Measurements from ENCODE around the gene FBXW9. TPM values are rescaled to one million over a fixed set of nuclear protein-coding genes. Genes with fewer than 3 reads are reported as not detected.
A peak's percentile ranks its signal among the peaks of the same experiment; 100 is the strongest.

The FBXW9 gene
- total and polyA plus RNA-seq, 9 donors = 0.37 to 14.8 (median 5.2) TPM

GRCh38 chr19:12642506-12642905, 53.9 kb downstream of the FBXW9 start:
- DNase-seq = no peak
- Histone ChIP-seq H3K27me3 (no peaks in the 10 kb centered on the region), H3K36me3 (no peaks in the 10 kb centered on the region), H3K27ac (no peak overlapping the region), H3K4me1 (ENCODE audit: insufficient read depth) (peaks cover 8% of the 10 kb centered on the region), H3K4me3 (no peak overlapping the region), H3K9me3 (no peaks in the 10 kb centered on the region)
- TF ChIP-seq POLR2A (IDR thresholded peaks at IDR 0.05) = no peak
- no peak for TF ChIP-seq CTCF (IDR thresholded peaks at IDR 0.05)
- TF ChIP-seq EP300 (IDR thresholded peaks at IDR 0.05) = no peak
- intact Hi-C loops (cut with DNase I) = no loop called here
- 88 to 89% (median 88%) methylated on average over 26 of the region's 26 CpGs for WGBS, 3 donors

GRCh38 chr19:12641456-12641855, 55.0 kb downstream of the FBXW9 start:
- Histone ChIP-seq H3K27me3 (no peaks in the 10 kb centered on the region), H3K9me3 (no peaks in the 10 kb centered on the region), H3K4me1 (ENCODE audit: insufficient read depth) (peaks cover 5% of the 10 kb centered on the region), H3K4me3 (no peak overlapping the region), H3K27ac (no peak overlapping the region), H3K36me3 (no peaks in the 10 kb centered on the region)
- TF ChIP-seq POLR2A (IDR thresholded peaks at IDR 0.05) (no peak), CTCF (IDR thresholded peaks at IDR 0.05) (no peak), EP300 (IDR thresholded peaks at IDR 0.05) (no peak)
- intact Hi-C loops (cut with DNase I) = no loop called here
- DNase-seq = no peak
- 64 to 67% (median 65%) methylated on average over 13 of the region's 13 CpGs for WGBS, 3 donors

- peak overlapping the region; percentile 10 for H3K4me3 ChIP-seq
- 9 to 11% (median 10%) methylated on average over 18 to 39 of the region's 39 CpGs for WGBS, 3 donors
These were observed 56.4 kb downstream of the FBXW9 start for GRCh38 chr19:12639901-12640613.

More at GRCh38 chr19:12639901-12640613, 56.4 kb downstream of the FBXW9 start:
- Histone ChIP-seq H3K36me3 (no peaks in the 10 kb centered on the region), H3K27me3 (no peaks in the 10 kb centered on the region), H3K27ac (no peak overlapping the region), H3K9me3 (no peaks in the 10 kb centered on the region), H3K4me1 (ENCODE audit: insufficient read depth) (peaks cover 5% of the 10 kb centered on the region)
- peak; percentile 70 to 83 (median 81) for DNase-seq
- TF ChIP-seq EP300 (IDR thresholded peaks at IDR 0.05) (no peak), CTCF (IDR thresholded peaks at IDR 0.05) (peak; percentile 53 to 69 (median 58))
- intact Hi-C loops (cut with DNase I) = no loop called here

Small RNA genes within 50 kb of the gene (small RNA-seq; reads per million reads assigned to genes)
- 38.4 reads per million, percentile 89 among the genes with 10 or more reads in this experiment for gene SNORD41

Other genes starting within 250 kb of the FBXW9 start
- gene ZNF709, start 211.8 kb downstream of the FBXW9 start, total RNA-seq = 1 to 10 TPM; 3.9 to 9.7 (median 7.6) TPM
- gene ZNF709, start 211.8 kb downstream of the FBXW9 start, polyA plus RNA-seq = 1 to 10 TPM; 2.5 to 3.0 TPM
- gene ZNF564, start 145.1 kb downstream of the FBXW9 start, total RNA-seq = 10 to 100 TPM in 6 of 7 donors, 1 to 10 TPM in 1; 7.9 to 23.2 (median 16.6) TPM
- gene ZNF564, start 145.1 kb downstream of the FBXW9 start, polyA plus RNA-seq = 1 to 10 TPM; 7.2 to 8.8 TPM
- 10 to 100 TPM in 1 of 7 donors, 1 to 10 TPM in 6; 5.3 to 12.5 (median 7.2) TPM for gene ZNF490, start 85.8 kb downstream of the FBXW9 start, total RNA-seq
- gene ZNF490, start 85.8 kb downstream of the FBXW9 start, polyA plus RNA-seq = 1 to 10 TPM in 1 of 2 donors, under 1 TPM in 1; 0.98 to 3.7 TPM
- 10 to 100 TPM; 16.4 to 44.3 (median 35.2) TPM for gene ZNF791, start 85.7 kb downstream of the FBXW9 start, total RNA-seq
- 10 to 100 TPM; 13.6 to 21.7 TPM for gene ZNF791, start 85.7 kb downstream of the FBXW9 start, polyA plus RNA-seq
- 10 to 100 TPM; 17.8 to 63.7 (median 49.8) TPM for gene MAN2B1, start 29.9 kb downstream of the FBXW9 start, total RNA-seq
- gene MAN2B1, start 29.9 kb downstream of the FBXW9 start, polyA plus RNA-seq = 10 to 100 TPM; 23.5 to 35.0 TPM
- gene WDR83, start 29.8 kb downstream of the FBXW9 start, total RNA-seq = 10 to 100 TPM; 10.5 to 15.1 (median 11.9) TPM
- 10 to 100 TPM in 1 of 2 donors, 1 to 10 TPM in 1; 2.8 to 16.3 TPM for gene WDR83, start 29.8 kb downstream of the FBXW9 start, polyA plus RNA-seq
- 100 to 1,000 TPM in 1 of 7 donors, 10 to 100 TPM in 6; 63.7 to 147 (median 89.7) TPM for gene DHPS, start 14.8 kb downstream of the FBXW9 start, total RNA-seq
- 10 to 100 TPM; 72.8 to 92.7 TPM for gene DHPS, start 14.8 kb downstream of the FBXW9 start, polyA plus RNA-seq
- not detected for gene GNG14, start 8.6 kb downstream of the FBXW9 start, total RNA-seq
- not detected for gene GNG14, start 8.6 kb downstream of the FBXW9 start, polyA plus RNA-seq
- gene TNPO2, start 27.3 kb upstream of the FBXW9 start, total RNA-seq = 100 to 1,000 TPM in 2 of 7 donors, 10 to 100 TPM in 5; 42.1 to 109 (median 89.9) TPM
- gene TNPO2, start 27.3 kb upstream of the FBXW9 start, polyA plus RNA-seq = 10 to 100 TPM; 41.5 to 51.6 TPM
- gene TRIR, start 38.1 kb upstream of the FBXW9 start, total RNA-seq = 100 to 1,000 TPM; 134 to 476 (median 186) TPM
- 100 to 1,000 TPM; 243 to 288 TPM for gene TRIR, start 38.1 kb upstream of the FBXW9 start, polyA plus RNA-seq
- 10 to 100 TPM; 26.2 to 59.0 (median 47.7) TPM for gene GET3, start 40.9 kb upstream of the FBXW9 start, total RNA-seq
- 10 to 100 TPM; 42.6 to 68.1 TPM for gene GET3, start 40.9 kb upstream of the FBXW9 start, polyA plus RNA-seq
- not detected for gene BEST2, start 55.2 kb upstream of the FBXW9 start, total RNA-seq
- not detected for gene BEST2, start 55.2 kb upstream of the FBXW9 start, polyA plus RNA-seq
- 10 to 100 TPM; 24.9 to 52.2 (median 27.9) TPM for gene HOOK2, start 78.9 kb upstream of the FBXW9 start, total RNA-seq
- gene HOOK2, start 78.9 kb upstream of the FBXW9 start, polyA plus RNA-seq = 10 to 100 TPM; 12.2 to 23.5 TPM
- gene JUNB, start 94.9 kb upstream of the FBXW9 start, total RNA-seq = 1,000 to 10,000 TPM in 2 of 7 donors, 100 to 1,000 TPM in 5; 154 to 3,039 (median 413) TPM
- gene JUNB, start 94.9 kb upstream of the FBXW9 start, polyA plus RNA-seq = 100 to 1,000 TPM in 1 of 2 donors, 1 to 10 TPM in 1; 6.8 to 570 TPM
- gene PRDX2, start 105.2 kb upstream of the FBXW9 start, total RNA-seq = 100 to 1,000 TPM; 191 to 321 (median 263) TPM
- 100 to 1,000 TPM in 1 of 2 donors, 10 to 100 TPM in 1; 98.3 to 237 TPM for gene PRDX2, start 105.2 kb upstream of the FBXW9 start, polyA plus RNA-seq
- 1 to 10 TPM in 5 of 7 donors, under 1 TPM in 1, not detected in 1; 0.71 to 5.4 (median 2.6) TPM for gene THSD8, start 105.4 kb upstream of the FBXW9 start, total RNA-seq
- 1 to 10 TPM; 1.4 to 7.2 TPM for gene THSD8, start 105.4 kb upstream of the FBXW9 start, polyA plus RNA-seq
- gene RNASEH2A, start 110.0 kb upstream of the FBXW9 start, total RNA-seq = 10 to 100 TPM in 1 of 7 donors, 1 to 10 TPM in 6; 1.2 to 12.2 (median 7.7) TPM
- gene RNASEH2A, start 110.0 kb upstream of the FBXW9 start, polyA plus RNA-seq = 1 to 10 TPM; 1.6 to 8.0 TPM
- not detected for gene RTBDN, start 137.9 kb upstream of the FBXW9 start, total RNA-seq
- gene RTBDN, start 137.9 kb upstream of the FBXW9 start, polyA plus RNA-seq = not detected
- gene MAST1, start 141.9 kb upstream of the FBXW9 start, total RNA-seq = 1 to 10 TPM in 4 of 7 donors, under 1 TPM in 3; 0.25 to 1.4 (median 1.1) TPM
- gene MAST1, start 141.9 kb upstream of the FBXW9 start, polyA plus RNA-seq = 1 to 10 TPM in 1 of 2 donors, under 1 TPM in 1; 0.40 to 2.4 TPM
- 10 to 100 TPM; 20.9 to 35.8 (median 26.5) TPM for gene DNASE2, start 184.8 kb upstream of the FBXW9 start, total RNA-seq
- gene DNASE2, start 184.8 kb upstream of the FBXW9 start, polyA plus RNA-seq = 10 to 100 TPM; 43.1 to 54.2 TPM
- under 1 TPM in 1 of 7 donors, not detected in 6; 0.13 TPM for gene KLF1, start 190.6 kb upstream of the FBXW9 start, total RNA-seq
- not detected for gene KLF1, start 190.6 kb upstream of the FBXW9 start, polyA plus RNA-seq
- gene GCDH, start 194.5 kb upstream of the FBXW9 start, total RNA-seq = 10 to 100 TPM; 17.7 to 36.3 (median 28.4) TPM
- 10 to 100 TPM; 11.9 to 35.3 TPM for gene GCDH, start 194.5 kb upstream of the FBXW9 start, polyA plus RNA-seq
- 1 to 10 TPM in 1 of 7 donors, under 1 TPM in 4, not detected in 2; 0.23 to 1.6 (median 0.56) TPM for gene SYCE2, start 222.7 kb upstream of the FBXW9 start, total RNA-seq
- gene SYCE2, start 222.7 kb upstream of the FBXW9 start, polyA plus RNA-seq = under 1 TPM; 0.17 to 0.20 TPM
- gene FARSA, start 237.1 kb upstream of the FBXW9 start, total RNA-seq = 10 to 100 TPM; 21.9 to 50.2 (median 43.9) TPM
- 10 to 100 TPM in 1 of 2 donors, 1 to 10 TPM in 1; 8.0 to 25.1 TPM for gene FARSA, start 237.1 kb upstream of the FBXW9 start, polyA plus RNA-seq
- gene CALR, start 242.0 kb upstream of the FBXW9 start, total RNA-seq = 100 to 1,000 TPM; 211 to 803 (median 450) TPM
- gene CALR, start 242.0 kb upstream of the FBXW9 start, polyA plus RNA-seq = 1,000 to 10,000 TPM in 1 of 2 donors, 100 to 1,000 TPM in 1; 279 to 1,094 TPM
- gene RAD23A, start 249.2 kb upstream of the FBXW9 start, total RNA-seq = 10 to 100 TPM; 61.2 to 94.0 (median 93.7) TPM
- 10 to 100 TPM; 75.8 to 77.2 TPM for gene RAD23A, start 249.2 kb upstream of the FBXW9 start, polyA plus RNA-seq